A172 (cell line): ENCODE results near the gene B4GALNT3. TPM values are rescaled to one million over a fixed set of nuclear protein-coding genes. Genes with fewer than 3 reads are reported as not detected.

Experiments used
- DNase-seq: peaks from one replicate; pipeline ENCODE4 v3.0.0-alpha.2; 2015; ENCODE audit warnings: low spot score
- total RNA-seq: library from RNA; depleted of rRNA; stranded (reverse); fragments of >200 nt; shearing (Covaris generic); gene quantifications from 2 replicates; pipeline ENCODE4 v1.2.3, GENCODE V29; 2014

The B4GALNT3 gene
- total RNA-seq, 1 experiment from 2014 or later = 1.9 TPM

- no peak for DNase-seq
These were observed 99.6 kb downstream of the B4GALNT3 start for GRCh38 chr12:559208-559905.

GRCh38 chr12:559906-560455, 100.2 kb downstream of the B4GALNT3 start:
- DNase-seq = no peak

- DNase-seq = no peak
These were observed 101.1 kb downstream of the B4GALNT3 start for GRCh38 chr12:560691-561390.

- no peak for DNase-seq
These were observed 101.6 kb downstream of the B4GALNT3 start for GRCh38 chr12:561391-561705.

- DNase-seq = no peak
These were observed 102.3 kb downstream of the B4GALNT3 start for GRCh38 chr12:561908-562593.

- DNase-seq = no peak
These were observed 102.9 kb downstream of the B4GALNT3 start for GRCh38 chr12:562634-563033.

- DNase-seq = no peak
These were observed 103.6 kb downstream of the B4GALNT3 start for GRCh38 chr12:563250-563781.

- DNase-seq = no peak
These were observed 104.1 kb downstream of the B4GALNT3 start for GRCh38 chr12:563787-564298.

- no peak for DNase-seq
These were observed 105.4 kb downstream of the B4GALNT3 start for GRCh38 chr12:565161-565560.

GRCh38 chr12:565589-566105, 105.9 kb downstream of the B4GALNT3 start:
- DNase-seq = no peak

- no peak for DNase-seq
These were observed 108.7 kb downstream of the B4GALNT3 start for GRCh38 chr12:568486-568885.

GRCh38 chr12:569091-569676, 109.4 kb downstream of the B4GALNT3 start:
- DNase-seq = no peak

- DNase-seq = peak; percentile 57
These were observed 110.2 kb downstream of the B4GALNT3 start for GRCh38 chr12:569803-570434.

- peak; percentile 80 for DNase-seq
These were observed 110.7 kb downstream of the B4GALNT3 start for GRCh38 chr12:570435-570920.

- DNase-seq = peak; percentile 73
These were observed 111.4 kb downstream of the B4GALNT3 start for GRCh38 chr12:570921-571794.

GRCh38 chr12:571795-572531, 112.2 kb downstream of the B4GALNT3 start:
- DNase-seq = peak; percentile 21

- DNase-seq = peak; percentile 37
These were observed 112.8 kb downstream of the B4GALNT3 start for GRCh38 chr12:572532-572899.

- no peak for DNase-seq
These were observed 113.5 kb downstream of the B4GALNT3 start for GRCh38 chr12:573232-573631.

GRCh38 chr12:574475-575128, 114.9 kb downstream of the B4GALNT3 start:
- DNase-seq = no peak
